NCI-H2107 treated with DMSO at 0.1 percent for 48 hours (cell line): ENCODE results near the gene NTRK3.
"Not testable (repeated sequence)": the region's sequence is repeated elsewhere in the genome, so short reads cannot be mapped to it uniquely, and the experiment has no call there.

Experiments used
- DNase-seq: peaks from one replicate; lab custom pipeline; 2025; ENCODE audit not compliant: unreplicated experiment; lab: John Stamatoyannopoulos, UW

NTRK3 gene

DNA sequence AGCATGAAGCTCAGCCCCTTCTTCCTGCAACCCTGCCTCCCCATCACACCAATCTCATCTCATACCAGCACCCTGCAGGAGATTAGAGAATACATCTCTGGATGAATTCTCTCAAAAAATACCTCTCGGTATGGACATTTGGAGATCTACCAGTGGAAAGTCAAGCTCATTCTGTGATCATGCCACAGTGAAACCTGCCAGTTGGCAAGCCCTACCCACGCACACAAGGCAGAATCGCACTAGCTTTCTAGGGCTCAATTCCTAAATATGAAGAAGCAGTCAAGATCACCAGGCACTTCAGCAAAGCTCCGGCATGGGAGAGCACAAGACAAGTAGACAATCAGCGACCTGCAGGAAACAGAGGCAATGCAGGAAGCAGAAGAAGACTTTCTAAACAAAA, 221.2 kb downstream of the NTRK3 start:
- DNase-seq: no peak

DNA sequence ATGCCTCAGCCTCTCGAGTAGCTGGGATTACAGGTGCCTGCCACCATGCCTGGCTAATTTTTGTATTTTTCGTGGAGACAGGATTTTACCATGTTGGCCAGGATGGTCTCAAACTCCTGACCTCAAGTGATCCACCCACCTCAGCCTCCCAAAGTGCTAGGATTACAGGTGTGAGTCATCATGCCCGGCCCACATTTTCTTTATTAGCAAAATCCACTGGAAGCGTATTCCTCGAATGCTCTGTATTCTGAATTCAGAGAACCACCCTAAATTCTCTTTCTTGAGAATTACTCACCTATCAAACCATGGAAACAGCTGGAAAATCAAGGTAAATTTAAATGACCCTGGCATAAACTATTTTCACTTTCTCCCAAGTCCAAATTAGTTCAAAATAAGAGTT, 223.1 kb downstream of the NTRK3 start:
- not testable (repeated sequence) for DNase-seq

DNA sequence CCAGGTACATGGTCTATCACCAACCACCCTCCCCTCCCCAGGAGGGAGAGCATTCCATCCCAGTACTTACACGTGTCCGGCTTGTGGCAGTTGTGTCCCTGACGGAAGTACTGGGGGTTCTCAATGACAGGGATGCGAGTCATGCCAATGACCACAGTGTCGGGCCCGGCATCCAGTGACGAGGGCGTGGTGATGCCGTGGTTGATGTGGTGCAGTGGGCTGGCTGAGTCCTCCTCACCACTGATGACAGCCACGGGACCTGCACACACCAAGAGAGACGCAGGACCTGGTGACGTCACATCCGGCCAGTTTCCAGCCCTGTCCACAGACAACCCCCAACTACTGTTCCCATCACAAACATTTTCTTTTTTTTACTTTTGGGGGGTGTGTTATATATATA, 223.8 kb downstream of the NTRK3 start:
- no peak for DNase-seq

DNA sequence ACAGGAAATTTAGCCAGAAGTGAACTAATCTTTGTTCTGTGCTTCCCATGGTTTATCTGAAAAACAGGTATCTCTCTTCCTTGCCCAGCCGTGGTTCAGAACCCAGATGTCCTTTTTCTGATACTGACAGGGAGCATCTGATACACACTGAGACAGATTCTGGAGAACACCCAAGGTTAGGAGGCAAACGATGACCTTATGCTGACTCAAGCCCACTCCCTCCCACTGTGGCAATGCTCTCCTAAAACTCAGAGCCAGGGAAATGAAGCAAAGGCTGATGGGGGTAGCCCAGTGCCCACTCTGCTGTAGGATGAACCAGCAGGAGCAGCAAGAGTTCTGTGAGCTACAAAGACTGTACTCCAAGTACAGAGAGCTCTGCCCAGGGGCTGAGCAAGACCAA, 225.1 kb downstream of the NTRK3 start:
- no peak for DNase-seq

GRCh38 chr15:88029696-88030095, 226.8 kb downstream of the NTRK3 start:
- DNase-seq: no peak

DNA sequence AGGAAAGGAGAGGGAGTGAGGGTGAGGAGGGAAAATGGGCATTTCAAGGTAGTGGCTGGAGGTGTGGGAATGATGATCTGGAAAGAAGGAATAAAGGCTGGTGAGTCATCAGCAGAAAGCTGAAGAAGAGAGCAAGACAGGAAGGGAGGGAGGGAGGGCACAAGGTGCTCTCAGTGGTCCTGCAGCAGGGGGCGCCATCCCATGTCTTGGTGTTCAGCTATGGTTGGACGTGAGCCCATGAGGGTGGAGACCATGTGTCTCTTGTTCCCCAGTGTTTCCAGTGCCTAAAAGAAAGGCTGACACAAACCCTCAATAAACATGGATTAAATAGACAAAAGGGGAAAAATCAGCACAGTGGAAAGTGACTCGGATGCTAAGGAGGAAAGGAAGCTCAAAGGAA, 228.5 kb downstream of the NTRK3 start:
- no peak for DNase-seq

GRCh38 chr15:88023914-88024313, 232.6 kb downstream of the NTRK3 start:
- no peak for DNase-seq

GRCh38 chr15:88022716-88023115, 233.8 kb downstream of the NTRK3 start:
- DNase-seq: no peak

DNA sequence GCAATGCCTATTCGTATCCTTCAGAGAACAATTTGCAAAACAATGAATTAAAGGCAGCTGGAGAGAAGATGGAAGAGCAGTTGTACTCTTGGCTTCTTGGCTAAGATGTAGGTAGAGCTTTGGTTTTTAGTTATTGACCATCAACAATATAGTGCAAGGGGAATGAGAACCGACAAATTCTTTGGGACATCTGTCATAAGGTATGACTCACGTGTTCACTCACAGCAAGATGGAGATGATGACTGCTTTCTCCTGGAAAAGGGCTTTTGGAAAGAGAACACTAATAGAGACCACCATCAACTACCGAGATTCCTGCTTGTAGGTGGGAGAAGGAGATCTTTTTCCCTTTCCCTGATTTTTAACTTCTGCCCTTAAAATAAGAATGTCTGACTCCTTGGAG, 234.9 kb downstream of the NTRK3 start:
- no peak for DNase-seq

- DNase-seq: no peak
Measured at GRCh38 chr15:88020806-88021205, 235.7 kb downstream of the NTRK3 start.

- DNase-seq: no peak
Measured at GRCh38 chr15:88019656-88020055, 236.9 kb downstream of the NTRK3 start.

GRCh38 chr15:88018869-88019641, 237.5 kb downstream of the NTRK3 start:
- no peak for DNase-seq

DNA sequence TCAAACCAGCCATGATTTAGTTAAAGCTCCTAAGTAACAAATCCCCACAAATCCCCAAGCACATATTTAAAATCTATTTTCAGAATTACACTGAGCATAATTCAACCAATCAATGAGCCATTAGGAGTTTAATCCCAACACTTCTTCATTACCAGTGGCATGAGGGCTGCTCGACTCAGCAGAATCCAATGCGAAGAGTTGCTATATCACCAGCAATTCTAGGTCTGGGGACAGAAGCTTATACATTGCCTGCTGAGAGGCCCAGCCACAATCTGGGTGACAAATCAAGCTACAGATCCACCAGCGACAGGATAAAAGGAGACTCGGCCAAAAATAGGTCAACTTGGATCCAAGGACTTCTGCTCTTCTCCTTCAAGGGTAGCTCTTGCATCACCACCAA, 238.8 kb downstream of the NTRK3 start:
- no peak for DNase-seq

DNA sequence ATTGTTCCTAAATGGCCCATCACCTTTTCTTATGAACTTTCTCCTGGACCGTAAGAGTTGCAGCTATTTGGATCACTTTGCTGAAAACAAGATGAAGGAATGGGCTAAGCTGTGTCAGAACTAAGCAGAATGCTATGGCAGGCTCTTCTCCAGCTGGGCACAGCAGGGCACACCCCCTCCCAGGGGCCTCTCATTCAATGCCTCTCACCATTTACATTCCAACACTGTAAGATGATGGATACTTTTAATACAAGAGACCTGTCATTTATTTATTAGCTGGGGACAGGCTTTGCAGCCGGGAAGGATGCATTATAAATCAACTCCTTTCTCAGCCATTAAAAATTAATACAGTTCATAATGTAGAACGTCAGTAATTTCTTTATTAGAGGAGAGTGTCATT, 240.1 kb downstream of the NTRK3 start:
- no peak for DNase-seq

GRCh38 chr15:88015228-88015860, 241.2 kb downstream of the NTRK3 start:
- DNase-seq: no peak

DNA sequence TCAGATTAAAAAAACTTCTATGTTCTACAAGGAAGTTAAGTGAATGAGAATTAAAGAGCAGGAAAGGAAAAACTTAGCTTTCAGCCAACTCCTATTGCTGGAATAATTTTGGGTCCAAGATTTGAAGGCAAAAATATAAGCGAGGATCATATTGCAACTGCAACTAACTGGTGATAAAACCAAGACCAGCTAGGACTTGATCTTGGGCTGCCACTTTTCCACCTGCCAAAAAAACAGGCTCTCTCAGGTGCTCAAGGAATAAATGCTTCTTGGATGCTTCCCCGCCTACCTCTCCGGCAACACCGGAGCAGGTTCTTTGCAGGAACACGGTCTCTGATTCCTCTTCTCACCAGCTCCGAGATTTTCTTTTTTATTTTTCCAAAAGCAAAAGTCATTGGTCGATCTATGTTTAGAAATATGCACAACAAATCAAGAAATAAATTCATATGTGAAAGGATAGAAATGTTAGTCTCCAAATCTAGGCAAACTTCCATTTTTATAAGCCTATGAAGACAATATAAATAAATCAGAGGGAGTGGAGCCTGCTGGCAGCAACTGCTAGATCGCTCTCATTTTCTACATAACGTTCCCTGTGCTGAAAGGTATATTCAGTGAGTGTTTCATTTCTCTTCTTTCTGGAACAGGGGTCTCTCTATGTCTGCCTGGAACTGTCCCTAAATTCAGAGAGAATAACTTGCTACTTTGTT, 241.9 kb downstream of the NTRK3 start:
- no peak for DNase-seq

DNA sequence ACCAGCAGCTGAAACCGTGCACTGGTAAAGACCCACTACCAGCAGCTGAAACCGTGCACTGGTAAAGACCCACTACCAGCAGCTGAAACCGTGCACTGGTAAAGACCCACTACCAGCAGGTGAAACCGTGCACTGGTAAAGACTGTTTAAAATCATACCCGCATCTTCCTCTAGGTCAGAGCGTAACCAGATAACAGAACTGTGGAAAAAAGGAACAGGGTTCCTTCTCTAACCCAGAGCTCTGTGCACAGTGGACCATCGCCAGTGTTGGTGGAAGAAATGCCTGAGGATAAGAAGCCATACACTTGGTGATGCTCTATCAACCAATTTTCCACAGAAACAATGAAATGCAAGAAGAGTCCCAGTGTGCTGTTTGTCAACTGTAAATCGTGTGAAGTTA, 243.4 kb downstream of the NTRK3 start:
- no peak for DNase-seq

GRCh38 chr15:88012688-88013087, 243.9 kb downstream of the NTRK3 start:
- DNase-seq: no peak

DNA sequence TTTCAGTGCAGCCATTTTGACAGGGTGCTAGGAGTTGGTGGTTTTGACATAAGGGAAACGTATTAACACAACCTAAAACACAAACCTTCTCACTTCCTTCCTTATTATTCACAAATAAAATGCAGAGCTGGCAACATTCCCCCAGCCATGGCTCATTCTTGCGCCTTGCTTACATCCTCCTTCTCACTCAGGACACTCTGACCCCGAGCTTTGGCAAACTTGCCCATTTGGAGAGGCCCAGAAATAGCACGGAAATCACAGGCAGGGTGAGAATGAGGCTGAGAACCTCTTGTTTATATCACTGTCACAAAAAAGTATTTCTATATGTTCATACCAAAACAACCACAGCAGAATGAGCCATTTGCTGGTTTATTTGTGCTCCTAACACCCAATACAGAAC, 244.3 kb downstream of the NTRK3 start:
- DNase-seq: no peak

- DNase-seq: no peak
Measured at GRCh38 chr15:88011533-88011932, 245.0 kb downstream of the NTRK3 start.

GRCh38 chr15:88006146-88006545, 250.4 kb downstream of the NTRK3 start:
- DNase-seq: no peak

GRCh38 chr15:88004399-88004798, 252.1 kb downstream of the NTRK3 start:
- no peak for DNase-seq
